Islet precursor cell (in vitro differentiated cells): ENCODE results near the gene DNAJC6.
"Not testable (repeated sequence)": the region's sequence is repeated elsewhere in the genome, so short reads cannot be mapped to it uniquely, and the experiment has no call there.

ENCODE experiments used
- DNase-seq: peaks from one replicate; pipeline ENCODE4 v3.0.0-alpha.2; 2018

The DNAJC6 gene

DNA sequence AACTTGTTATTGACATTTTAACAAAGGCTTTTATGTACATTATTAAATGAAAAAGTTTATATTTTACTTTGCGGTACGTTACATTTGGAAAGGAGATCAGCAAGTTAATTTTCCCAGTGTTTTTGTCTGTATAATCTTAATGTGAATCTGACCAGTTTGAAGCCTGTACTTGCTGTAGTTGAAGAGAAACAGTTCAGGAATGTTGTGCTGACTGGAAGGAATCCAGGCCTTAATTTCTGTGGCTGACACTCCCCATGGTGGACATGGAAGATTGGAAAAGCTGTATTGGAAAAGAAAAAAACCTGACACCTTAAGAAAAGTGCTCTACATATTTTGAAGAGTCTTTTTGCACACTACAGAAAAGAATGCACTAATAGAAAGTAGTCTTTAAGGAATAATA, 126.6 kb downstream of the DNAJC6 start:
- no peak for DNase-seq

DNA sequence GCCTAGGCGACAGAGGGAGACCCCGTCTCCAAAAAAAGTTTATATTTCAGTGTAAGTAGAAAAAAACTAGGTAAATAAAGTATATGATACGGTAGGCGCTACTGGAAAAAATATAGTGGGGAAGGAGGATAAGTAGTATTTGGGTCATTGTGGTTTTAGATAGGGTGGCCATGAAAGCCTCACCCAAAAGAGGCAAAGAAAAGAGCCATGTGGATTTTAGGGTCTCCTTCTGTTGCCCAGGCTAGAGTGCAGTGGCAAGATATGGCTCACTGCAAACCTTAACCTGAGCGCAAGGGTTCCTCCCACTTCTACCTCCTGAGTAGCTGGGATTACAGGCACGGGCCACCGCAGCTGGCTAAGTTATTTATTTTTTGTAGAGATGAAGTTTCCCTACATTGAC, 128.3 kb downstream of the DNAJC6 start:
- no peak for DNase-seq

DNA sequence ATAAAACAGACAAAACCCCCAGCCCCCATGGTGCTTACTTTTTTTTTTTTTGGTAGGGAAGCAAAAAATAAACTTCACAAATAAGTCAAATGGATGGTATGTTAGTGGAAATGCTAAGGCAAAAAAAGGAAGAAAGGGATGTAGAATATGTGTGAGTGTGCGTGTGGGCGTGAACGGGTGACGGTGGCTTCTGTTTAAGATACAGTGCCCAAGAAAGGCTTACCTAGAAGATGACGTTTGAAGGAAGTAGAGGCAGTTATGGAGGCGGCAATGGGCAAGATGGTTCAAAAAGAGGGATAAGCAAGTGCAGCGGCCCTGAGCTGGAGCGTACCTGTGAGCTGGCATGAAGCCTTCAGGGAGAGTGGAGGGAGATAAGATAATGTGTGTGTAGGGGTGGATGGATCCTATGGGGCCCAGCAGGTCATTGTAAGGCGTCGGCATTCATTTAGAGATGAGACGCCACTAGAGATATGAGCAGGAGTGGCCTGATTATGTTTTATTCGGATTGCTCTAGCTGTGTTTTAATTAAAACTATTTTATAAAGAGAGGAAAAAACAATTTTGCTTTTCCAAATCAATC, 131.1 kb downstream of the DNAJC6 start:
- DNase-seq: no peak

DNA sequence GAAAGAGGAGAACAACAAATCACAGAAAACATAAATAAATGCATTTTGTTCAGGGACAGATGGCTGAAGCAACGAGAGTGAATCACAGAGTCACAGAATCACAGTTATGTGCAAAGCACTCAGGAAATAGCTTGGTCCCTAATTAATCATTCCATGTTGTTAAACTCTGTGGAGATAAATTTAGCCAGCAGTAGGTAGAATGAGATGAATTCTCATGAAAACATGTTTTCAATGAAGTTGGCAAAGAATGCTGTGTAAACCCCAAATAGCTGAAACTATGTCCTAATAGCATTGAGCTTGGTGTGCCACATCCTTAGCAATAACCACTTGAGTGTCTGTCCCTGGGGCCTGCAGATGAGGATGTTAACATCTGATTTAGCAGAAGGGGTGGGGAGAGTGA, 131.6 kb downstream of the DNAJC6 start:
- DNase-seq: no peak

DNA sequence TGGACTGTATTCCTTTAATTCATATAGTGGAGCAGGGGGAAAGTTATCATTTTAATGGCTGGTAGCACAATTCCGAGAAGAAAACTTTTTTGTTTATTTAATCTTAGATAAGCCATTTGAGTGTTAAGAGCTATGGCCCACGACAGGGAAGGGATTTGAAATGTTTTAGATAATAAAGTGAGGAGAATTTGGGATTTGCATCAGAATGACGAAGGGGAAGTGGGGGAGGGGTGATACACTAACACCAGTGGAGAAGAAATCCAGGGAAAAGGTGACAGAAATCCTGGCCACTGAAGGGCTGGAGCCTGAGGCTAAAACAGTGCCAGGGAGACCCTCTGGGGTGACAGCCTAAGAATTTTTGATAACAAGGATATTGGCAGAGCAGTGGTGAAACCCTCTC, 132.1 kb downstream of the DNAJC6 start:
- no peak for DNase-seq

DNA sequence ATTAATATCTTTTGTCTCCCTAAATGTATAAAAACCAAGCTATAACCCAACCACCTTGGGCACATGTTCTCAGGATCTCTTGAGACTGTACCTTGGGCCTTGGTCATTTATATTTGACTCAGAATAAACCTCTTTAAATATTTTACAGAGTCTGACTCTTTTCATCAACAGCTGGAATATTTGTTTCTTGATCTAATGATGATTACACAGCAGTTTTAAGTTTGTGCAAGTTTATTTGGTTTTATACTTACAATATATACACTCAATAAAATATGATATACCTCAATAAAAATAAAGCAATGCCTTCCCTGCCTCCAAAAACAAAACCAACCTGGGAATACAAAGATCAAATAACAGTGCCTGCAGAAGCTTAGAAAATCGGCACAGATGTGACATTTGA, 133.1 kb downstream of the DNAJC6 start:
- no peak for DNase-seq

DNA sequence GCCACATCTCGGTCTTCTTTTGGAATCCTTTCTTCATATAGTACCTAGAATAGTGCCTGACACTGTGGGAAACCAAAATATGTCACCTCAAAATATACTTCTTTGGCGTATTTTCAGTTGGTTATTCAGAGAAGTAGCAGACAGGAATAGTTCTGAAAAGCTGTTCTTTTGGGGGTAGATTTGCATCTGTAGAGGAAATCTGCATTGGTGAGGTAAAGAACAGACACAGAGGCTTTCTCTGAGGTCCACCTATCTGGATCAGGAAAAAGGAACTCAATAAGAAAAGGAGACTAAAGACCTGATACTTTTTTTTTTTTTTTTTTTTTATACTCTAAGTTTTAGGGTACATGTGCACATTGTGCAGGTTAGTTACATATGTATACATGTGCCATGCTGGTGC, 134.3 kb downstream of the DNAJC6 start:
- DNase-seq: no peak

DNA sequence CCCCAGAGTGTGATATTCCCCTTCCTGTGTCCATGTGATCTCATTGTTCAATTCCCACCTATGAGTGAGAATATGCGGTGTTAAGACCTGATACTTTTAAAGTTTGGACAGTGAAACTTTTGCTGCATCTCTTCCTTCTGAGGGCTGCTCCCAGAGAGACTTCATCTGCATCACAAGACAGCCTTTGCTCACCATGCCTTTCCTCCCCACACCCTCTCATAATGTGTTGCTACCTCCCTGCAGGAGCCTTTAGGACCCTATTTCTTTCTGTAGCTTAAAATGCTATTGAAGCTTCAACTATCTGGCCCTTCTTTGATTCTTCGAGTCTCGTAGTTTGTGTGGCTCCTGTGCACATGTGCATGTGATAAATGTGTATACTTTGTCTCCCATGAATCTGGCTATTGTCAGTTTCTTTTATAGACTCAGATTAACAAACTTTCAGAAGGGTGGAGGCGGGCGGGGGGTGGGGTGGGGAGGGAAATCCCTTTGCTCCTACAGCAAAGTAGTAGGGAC, 134.8 kb downstream of the DNAJC6 start:
- DNase-seq: no peak

DNA sequence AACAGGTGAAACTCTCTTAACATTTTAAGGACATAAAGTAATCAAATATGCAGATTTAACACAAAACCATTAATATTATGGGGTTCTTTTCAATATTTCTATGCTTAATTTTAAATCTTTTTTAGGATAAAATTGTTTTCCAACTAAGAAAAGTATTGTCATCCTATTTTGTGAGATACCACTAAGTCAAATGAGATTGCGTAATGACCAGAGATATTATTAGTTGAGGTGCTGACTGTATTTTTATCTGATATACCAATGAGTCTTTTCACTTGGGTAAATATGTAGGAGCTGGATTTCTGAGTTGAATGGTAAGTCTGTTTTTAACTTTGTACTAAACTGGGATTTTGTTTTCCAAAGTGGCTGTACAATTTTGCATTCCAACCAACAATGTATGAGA, 136.5 kb downstream of the DNAJC6 start:
- no peak for DNase-seq

DNA sequence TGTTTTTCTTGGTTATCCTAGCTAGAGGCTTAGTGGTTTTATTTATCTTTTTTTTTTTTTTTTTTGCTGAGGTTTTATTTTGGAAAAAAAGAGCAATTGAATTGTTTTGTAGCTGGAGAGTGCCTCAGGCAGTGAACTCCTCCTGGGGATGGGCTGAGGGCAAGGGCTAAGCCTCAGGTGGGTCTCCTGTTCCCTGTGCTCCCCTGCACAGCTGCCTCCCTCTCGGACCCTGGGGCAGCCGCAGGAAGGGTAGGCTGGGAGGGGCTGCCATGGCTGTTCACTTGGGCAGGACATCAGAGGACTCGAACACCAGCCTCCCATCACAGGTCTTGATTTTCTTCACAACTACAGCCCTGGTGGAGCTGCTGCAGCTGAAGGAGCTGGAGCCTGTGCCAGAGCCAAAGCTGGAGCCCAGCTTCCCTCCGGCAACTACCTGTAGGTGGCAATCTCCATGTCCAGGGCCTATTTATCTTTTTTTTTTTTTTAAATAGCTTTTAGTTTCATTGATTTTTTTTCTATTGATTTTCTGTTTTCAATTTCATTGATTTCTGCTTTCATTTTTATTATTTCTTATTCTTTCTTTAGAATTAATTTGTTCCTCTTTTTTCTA, 140.0 kb downstream of the DNAJC6 start:
- DNase-seq: no peak

DNA sequence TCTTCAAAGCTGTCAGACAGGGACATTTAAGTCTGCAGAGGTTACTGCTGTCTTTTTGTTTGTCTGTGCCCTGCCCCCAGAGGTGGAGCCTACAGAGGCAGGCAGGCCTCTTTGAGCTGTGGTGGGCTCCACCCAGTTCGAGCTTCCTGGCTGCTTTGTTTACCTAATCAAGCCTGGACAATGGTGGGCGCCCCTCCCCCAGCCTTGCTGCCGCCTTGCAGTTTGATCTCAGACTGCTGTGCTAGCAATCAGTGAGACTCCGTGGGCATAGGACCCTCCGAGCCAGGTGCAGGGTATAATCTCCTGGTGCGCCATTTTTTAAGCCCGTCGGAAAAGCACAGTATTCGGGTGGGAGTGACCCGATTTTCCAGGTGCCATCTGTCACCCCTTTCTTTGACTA, 146.3 kb downstream of the DNAJC6 start:
- not testable (repeated sequence) for DNase-seq

DNA sequence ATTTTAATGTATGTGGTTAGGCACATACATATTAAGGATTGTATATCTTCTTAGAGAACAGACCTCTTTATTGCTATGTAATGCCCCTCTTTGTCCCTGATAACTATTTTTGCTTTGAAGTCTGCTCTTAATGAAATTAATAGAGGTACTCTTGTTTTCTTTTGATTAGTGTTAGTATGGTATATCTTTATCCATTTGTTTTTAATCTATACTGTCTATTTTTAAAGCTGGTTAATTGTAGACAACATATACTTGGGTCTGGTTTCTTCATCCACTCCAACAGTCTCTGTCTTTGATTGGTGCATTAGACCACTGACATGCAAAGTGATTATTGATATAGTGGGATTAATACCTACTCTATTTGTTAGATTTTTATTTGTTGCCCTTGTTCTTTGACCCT, 147.1 kb downstream of the DNAJC6 start:
- no peak for DNase-seq

DNA sequence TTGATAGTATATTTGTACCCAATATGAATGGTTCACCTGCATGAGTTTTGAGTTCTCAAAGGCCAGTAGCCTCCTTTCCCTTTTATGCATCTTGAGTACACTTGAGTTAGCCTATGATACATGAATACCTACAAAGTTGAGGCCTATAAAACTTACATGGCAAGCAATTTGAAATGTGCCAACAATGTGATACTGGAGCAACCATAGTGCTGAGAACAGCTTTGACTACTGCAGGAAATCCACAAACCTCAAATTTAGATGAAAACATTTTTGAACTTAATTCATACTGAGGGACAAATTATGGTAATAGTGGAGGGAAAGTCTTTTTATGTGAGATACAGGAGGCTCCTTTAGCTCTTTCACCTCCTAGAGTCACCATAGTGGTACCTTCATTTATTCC, 148.5 kb downstream of the DNAJC6 start:
- no peak for DNase-seq

DNA sequence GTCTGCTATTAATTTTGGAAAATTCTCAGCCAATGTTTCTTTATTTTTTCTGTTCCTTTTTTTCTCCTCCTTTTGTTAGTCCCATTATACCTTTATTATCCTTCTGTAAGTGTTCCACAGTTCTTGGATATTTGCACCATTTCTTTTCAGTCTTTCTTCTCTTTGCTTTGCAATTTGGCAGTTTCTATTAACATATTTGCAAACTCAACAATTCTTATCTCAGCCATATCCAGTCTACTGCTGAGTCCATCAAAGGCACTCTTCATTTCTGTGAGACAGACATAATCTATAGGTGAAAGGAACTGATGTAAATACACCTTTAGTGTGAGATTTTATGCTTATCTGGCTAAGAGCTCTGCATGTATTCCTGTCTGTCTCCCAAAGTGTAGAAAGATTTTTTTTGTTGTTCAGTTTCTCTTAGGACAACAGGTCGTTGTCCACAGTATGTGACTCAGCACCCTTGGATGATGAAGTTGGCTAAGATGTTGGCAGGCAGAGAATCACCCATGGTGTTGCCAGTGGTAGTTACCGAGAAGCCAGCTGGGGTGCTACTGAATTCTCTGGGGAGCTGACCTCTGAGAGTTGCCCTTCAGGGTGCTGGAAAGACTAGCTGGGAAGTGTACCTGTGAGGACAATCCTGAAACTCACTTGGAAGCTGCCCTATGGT, 149.5 kb downstream of the DNAJC6 start:
- no peak for DNase-seq

DNA sequence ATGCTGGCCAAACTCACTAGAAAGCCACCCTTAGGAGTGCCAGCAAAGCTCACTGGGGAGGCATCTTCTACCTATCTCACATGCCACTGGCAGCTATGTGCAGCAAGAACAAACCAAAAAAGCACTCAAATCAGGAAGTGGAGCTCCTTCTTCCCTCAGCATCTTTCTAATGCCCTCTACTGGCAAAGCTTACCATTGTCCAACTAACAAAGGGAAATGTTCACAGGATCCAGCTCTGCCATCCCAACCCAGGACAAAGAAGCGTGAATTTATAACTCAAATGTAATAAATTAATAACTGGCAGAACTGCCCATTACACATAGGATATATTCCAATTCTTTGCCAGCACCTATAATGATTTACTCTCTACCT, 150.0 kb downstream of the DNAJC6 start:
- DNase-seq: peak; percentile 52
